CD4-positive, alpha-beta T cell treated with Interleukin-12 subunit alpha and Interleukin-12 subunit beta, for 1 hour (primary cell): ENCODE data around the gene CIITA.
"Not testable (repeated sequence)": the region's sequence is repeated elsewhere in the genome, so short reads cannot be mapped to it uniquely, and the experiment has no call there.

Experiments used
- DNase-seq: peaks from one replicate; pipeline ENCODE4 v3.0.0-alpha.2; 2020

CIITA gene, protein sequence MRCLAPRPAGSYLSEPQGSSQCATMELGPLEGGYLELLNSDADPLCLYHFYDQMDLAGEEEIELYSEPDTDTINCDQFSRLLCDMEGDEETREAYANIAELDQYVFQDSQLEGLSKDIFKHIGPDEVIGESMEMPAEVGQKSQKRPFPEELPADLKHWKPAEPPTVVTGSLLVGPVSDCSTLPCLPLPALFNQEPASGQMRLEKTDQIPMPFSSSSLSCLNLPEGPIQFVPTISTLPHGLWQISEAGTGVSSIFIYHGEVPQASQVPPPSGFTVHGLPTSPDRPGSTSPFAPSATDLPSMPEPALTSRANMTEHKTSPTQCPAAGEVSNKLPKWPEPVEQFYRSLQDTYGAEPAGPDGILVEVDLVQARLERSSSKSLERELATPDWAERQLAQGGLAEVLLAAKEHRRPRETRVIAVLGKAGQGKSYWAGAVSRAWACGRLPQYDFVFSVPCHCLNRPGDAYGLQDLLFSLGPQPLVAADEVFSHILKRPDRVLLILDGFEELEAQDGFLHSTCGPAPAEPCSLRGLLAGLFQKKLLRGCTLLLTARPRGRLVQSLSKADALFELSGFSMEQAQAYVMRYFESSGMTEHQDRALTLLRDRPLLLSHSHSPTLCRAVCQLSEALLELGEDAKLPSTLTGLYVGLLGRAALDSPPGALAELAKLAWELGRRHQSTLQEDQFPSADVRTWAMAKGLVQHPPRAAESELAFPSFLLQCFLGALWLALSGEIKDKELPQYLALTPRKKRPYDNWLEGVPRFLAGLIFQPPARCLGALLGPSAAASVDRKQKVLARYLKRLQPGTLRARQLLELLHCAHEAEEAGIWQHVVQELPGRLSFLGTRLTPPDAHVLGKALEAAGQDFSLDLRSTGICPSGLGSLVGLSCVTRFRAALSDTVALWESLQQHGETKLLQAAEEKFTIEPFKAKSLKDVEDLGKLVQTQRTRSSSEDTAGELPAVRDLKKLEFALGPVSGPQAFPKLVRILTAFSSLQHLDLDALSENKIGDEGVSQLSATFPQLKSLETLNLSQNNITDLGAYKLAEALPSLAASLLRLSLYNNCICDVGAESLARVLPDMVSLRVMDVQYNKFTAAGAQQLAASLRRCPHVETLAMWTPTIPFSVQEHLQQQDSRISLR

DNA sequence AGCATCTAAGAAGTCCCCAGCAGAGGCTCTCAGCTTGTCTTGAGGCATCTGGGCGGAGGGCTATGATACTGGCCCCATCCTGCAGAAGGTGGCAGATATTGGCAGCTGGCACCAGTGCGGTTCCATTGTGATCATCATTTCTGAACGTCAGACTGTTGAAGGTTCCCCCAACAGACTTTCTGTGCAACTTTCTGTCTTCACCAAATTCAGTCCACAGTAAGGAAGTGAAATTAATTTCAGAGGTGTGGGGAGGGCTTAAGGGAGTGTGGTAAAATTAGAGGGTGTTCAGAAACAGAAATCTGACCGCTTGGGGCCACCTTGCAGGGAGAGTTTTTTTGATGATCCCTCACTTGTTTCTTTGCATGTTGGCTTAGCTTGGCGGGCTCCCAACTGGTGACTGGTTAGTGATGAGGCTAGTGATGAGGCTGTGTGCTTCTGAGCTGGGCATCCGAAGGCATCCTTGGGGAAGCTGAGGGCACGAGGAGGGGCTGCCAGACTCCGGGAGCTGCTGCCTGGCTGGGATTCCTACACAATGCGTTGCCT, at the start of gene CIITA:
CIITA (plus strand) TSS at position 404 of the 543 bp plus-strand sequence; CDS start at position 533, 129 bp downstream.
- peak; percentile 72 for DNase-seq

DNA sequence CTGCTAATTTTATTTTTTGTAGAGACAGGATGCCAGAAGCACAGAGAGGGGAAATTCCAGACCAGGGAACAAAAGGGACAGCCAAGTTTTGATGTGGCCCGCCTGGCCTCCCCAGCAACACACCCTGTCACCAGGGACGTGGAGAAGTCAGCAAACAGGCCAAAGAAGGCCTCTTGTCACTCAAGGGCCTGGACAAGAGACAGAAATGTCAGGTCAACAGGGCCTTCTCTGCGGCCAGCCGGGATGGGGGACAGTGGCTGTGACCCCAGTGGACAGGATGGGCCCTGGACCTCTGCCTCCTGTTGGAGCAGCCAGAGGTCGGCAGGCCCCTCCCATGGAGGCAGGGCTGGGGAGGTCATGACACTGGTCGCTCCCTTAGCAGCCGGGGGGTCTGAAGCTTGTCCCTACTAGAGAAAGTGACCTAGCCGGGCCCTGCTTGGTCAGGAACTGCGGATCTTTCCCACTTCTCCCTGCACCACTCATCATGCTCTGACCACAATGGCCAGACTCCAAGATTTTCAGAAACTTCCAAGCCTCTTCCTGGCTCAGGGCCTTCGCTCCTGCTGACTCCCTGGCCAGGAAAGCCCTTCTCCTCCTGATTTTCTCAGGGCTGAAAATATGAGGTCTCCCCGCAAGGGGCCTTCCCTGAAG, 49.2 kb upstream of the CIITA start:
- DNase-seq = no peak

DNA sequence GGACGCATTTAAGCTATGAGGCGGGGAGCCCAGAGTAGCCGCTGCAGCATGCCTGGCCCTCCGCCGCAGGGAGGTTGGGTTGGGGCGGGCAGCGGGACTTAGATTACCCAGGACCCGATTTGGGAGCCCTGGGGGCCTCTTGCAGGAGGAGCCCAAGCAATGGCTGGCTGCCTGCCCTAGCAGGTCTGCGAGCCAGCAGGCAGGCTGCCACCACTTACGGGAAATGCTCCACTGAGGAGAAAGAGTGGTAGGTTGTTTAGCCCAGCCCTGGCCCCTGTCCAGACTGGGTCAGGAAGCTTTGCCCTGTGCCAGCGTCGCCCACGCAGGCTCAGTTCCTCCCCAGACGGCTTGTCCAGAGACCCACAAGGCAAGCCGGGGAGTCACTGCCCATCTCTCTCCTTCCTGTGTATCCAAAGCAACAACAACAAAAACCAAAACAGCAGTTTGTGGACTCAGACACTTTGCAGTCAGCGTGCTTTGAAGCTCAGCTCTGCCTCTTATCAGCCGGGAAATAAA, 48.1 kb upstream of the CIITA start:
- no peak for DNase-seq

DNA sequence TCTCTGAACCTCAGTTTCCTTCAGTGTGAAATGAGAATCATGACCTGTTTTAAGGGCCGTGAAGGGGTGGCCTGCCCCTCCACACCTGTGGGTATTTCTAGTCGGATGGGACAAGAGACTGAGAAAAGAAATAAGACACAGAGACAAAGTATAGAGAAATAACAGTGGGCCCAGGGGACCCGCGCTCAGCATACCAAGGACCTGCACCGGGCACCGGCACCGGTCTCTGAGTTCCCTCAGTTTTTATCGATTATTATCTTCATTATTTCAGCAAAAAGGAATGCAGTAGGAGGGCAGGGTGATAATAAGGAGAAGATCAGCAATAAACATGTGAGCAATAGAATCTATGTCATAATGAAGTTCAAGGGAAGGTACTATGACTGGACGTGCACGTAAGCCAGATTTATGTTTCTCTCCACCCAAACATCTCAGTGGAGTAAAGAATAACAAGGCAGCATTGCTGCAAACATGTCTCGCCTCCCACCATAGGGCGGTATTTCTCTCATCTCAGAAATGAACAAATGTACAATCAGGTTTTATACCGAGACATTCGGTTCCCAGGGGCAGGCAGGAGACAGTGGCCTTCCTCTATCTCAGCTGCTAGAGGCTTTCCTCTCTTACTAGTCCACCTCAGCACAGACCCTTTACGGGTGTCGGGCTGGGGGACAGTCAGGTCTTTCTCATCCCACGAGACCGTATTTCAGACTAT, 47.5 kb upstream of the CIITA start:
- not testable (repeated sequence) for DNase-seq

DNA sequence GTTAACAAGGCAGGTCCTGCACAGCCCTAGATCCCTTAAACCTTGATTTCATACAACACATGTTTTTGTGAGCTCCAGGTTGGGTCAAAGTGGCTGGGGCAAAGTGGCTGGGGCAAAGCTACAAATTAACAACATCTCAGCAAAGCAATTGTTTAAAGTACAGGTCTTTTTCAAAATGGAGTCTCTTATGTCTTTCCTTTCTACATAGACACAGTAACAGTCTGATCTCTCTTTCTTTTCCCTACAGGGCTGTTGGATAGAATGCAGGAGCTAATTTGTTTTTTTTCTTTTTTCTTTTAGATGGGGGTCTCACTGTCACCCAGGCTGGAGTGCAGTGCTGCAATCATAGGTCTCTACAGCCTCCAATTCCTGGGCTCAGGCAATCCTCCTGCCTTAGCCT, 46.8 kb upstream of the CIITA start:
- DNase-seq = not testable (repeated sequence)

DNA sequence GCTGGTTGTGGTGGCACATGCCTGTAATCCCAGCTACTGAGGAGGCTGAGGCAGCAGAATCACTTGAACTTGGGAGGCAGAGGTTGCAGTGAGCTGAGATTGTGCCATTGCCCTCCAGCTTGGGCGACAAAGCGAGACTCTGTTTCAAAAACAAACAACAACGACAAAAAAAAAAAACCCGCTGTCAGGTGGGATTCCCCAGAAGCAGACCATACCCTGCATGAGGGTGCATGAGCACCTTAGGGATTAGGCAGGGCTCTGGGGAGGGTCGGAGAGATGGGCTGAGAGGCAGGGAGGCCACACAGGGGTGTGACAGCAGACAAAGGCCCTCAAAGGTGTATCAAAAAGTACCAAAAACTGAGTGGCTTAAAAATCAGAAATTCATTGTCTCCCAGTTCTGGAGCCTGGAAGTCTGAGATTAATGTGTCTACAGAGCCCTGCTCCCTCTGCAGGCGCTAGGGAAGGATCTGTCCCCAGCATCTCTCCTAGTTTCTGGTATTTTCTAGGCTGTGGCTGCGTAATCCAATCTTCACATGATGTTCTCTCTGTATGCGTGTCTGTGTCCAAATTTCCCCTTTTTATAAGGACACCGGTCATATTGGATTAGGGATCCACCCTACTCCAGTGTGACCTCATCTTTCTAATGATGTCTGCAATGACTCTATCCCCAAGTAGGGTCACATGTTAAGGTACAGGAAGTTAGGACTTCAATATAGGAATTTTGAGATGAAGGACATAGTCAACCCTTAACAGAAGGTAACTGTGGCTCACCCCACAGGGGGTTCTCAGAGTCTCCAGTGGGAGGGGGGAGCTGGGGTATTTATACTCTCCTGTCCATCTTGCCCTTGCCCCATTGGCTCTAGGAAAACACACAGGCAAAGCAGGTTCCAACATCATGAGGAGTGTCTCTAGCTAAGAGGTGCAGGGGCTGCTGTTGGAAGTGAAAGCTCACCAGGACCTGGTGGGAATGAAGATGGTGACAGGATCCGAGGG, 44.8 kb upstream of the CIITA start:
- no peak for DNase-seq

DNA sequence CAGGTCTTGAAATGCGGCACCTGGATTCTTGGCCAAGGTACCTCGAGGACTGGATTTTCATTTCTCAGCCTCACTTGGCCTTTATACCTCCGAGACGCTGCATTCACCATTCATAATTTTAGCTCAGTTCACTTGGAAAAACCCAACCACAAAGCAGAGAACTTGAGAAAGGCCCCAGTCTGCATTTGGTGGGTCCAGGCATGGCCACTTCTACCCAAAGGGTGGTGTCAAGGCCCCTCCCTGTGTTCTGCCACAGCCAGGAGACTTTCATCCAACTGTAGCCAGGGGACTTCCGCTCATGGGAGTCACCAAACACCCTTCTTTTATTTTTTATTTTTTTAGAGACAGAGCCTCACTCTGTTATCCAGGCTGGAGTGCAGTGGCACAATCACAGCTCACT, 43.7 kb upstream of the CIITA start:
- DNase-seq = no peak

DNA sequence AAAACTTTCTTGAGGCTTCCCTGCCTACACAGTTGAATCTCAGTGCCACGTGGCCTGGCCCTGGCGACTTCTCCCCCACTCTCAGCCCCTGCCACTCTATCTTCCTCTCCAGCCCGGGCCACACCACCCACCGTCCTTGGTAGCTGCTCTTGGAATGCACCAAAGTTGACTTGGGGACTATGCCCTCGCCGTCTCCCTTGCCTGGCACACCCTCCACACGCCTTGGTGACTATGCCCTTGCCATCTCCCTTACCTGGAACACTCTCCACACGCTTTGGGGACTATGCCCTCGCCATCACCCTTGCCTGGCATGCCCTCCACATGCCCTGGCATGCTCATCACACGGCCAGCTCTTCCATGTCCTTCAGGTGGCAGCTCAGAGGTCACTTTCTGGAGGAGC, 42.9 kb upstream of the CIITA start:
- no peak for DNase-seq

DNA sequence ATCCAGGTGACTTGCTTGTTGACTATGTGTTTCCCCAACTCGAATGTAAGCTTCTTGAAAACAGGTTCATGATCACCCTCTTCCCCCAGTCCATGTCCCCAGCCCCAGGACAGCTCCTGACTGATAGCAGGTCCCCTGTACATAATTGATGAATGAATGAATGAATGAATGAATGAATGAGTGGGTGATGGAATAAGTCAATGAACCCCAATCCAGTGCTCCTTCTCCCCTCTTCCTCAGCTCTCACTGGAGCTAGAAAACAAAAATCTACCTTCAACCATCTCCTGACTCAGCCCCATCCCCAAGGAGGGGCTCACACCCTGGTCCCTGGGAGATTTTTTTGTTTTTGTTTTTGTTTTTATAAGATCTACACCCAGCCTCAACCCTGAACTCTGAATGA, 42.2 kb upstream of the CIITA start:
- no peak for DNase-seq

DNA sequence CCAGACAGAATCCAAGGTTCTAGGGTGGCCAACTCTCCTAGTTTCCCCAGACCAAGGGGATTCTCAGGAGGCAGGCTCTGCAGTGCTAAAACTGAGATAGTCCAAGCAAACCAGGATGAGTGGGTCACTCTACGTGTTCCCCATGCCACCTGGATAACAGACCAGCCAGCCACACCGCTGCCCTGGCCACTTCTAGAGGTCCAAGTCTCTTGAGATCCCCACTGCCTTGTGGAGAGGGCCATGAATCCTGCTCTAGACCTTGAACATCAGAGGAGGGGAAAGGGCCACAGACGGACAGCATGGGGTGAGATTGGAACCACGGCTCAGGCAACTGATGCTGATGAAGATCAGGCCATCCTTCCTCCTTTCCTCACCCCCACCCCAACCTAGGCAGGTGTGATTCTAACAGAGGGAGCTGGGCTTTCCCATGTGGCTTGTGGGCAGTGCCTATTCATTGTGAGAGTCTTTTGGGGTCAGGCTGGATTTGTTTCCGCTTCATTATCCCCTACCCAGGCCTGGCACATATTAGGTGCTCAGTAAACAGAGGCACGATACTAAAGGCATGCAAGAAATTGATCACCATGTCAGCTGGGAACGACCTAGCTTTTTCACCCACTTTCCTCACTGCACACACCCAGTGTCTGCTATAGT, 41.6 kb upstream of the CIITA start:
- no peak for DNase-seq

DNA sequence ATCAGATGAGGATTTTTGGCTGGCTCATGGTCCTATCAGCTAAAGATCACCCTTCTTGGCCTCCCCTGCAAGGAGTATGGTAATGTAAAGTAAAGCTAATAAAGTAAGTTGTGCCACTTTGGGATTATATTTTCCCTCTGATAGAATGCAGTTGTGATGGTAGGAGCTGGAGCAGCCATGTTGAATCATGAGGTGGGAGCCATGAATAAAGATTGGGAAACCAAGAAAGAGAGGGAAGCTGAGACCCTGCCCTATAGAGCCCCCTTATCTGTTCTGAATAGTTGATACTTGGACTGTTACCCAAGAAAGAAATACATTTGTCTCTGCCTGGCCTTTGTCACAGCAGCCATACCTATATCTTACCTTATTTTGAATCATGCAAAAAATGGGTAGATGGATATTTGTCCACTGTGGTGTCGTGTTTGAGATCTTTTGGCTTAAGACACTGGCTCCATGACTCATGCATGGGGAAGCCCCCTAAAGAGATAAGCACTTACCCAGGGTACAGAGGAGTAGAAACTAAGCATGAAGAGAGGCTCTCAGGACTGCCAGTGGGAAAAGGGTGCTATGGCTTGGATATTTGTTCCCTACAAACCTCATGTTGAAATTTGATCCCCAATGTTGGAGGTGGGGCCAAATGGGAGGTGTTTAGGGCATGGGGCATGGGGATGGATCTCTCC, 40.7 kb upstream of the CIITA start:
- no peak for DNase-seq

DNA sequence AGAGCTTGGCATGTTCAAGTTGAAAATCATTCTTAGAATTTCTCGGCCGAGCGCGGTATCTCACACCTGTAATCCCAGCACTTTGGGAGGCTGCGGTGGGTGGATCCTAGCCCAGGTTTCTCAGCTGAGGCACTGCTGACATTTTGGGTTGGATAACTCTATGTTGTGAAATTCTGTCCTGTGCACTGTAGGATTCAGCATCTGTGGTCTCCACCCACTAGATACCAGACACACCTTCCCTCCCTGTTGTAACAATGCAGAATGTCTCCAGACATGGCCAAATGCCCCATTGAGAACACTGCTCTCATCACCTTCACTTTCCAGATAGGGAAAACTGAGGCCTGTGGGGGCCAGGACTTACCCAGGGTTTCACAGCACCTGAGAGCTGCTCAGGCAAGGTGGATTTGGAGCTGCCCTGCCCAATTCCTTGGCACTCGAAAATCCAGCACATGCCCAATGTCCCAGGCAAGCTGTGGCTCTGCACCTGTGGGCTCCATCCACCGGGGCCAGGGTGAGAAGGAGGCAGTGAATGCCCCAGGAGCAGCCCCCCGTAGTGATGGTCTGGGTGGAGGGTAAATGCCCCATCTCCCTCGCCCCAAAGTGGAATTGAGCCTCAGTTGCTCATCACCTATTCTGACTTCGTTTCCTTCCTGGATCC, 38.3 kb upstream of the CIITA start:
- no peak for DNase-seq

DNA sequence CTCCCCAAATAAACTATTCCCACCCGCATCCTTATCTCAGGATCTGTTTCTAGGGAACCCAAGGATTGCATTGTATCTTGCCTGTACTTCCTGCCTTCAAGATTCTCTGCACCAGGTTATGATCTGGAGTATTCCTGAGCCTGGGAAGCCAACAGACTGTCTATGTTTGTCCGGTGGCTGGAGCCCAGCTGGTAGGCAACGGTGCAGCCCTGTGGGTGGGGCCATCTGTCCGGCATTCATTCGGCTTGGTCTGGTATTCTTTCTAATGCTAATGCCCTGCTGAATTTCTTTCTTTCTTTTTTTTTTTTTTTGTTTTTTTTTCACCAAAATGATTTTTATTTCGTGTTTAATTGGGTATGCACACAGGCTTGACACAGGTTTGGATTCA, 37.7 kb upstream of the CIITA start:
- DNase-seq = no peak

DNA sequence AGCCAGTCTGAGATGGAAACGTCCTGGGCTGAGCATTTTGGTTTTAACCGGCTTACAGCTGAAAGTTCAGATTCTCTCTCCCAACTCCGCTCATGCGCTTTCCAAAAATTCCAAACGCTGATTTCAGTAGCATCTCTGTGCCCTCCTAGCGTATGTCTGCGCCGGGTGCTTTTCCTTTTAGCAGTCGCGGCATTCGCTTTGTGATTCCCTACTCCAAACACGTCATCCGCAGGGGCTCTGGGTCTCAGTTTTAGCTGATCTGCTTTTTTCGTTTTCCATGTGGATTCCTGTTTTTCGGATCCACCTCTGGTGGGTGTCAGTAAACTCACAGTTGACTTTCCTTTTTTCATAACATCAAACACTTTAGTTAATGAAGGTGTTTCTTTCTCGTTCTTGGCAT, 36.3 kb upstream of the CIITA start:
- no peak for DNase-seq

DNA sequence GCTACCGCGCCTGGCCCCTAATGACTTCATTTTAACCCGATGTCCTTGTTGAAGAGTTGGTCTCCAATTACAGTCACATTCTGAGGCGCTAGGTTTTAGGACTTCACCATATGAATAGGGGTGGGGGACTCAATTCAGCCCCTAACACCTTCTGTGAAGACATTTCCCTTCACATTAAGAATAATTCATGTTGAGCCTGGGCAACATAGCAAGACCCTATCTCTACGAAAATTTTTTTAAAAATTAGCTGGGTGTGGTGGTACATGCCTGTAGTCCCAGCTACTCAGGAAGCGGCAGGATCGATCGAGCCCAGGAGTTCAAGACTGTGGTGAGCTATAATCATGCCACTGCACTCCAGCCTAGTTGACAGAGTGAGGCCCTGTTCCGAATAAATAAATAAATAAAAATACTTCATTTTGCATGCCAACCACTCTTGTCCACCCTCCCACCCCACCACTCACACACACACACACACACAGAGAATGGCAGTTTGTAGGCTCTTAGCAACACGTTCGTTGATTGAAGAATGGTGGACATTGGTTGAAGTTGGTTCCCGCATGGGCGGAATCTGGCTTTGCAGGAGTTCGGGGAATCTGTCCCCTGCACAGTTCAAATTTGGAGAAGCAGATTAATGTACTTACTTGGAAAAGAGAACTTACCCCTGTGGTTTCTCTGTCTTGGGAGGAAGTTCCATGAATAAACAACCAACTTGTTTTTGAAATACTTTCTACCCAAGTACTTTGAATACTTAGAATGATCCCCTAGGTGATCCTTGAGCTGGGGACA, 30.6 kb upstream of the CIITA start:
- DNase-seq = no peak

DNA sequence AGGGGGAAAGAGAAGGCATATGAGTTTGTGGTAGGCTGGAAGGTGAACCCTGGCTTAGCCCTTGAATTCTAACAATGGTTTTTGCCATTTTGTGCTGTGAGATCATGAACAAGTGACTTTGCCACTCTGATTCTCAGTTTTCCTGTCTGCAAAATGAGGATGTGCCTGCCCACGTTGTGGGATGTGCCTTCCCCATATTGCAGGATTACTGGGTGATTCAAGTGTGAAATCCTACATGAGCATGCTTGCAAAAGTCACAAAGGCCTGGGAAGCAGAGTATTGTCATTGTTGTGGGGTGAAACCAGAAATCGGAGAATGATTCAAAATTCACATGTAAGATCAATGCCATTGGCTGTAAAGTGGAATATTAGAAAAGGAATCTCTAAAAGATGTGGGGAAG, 29.8 kb upstream of the CIITA start:
- no peak for DNase-seq

DNA sequence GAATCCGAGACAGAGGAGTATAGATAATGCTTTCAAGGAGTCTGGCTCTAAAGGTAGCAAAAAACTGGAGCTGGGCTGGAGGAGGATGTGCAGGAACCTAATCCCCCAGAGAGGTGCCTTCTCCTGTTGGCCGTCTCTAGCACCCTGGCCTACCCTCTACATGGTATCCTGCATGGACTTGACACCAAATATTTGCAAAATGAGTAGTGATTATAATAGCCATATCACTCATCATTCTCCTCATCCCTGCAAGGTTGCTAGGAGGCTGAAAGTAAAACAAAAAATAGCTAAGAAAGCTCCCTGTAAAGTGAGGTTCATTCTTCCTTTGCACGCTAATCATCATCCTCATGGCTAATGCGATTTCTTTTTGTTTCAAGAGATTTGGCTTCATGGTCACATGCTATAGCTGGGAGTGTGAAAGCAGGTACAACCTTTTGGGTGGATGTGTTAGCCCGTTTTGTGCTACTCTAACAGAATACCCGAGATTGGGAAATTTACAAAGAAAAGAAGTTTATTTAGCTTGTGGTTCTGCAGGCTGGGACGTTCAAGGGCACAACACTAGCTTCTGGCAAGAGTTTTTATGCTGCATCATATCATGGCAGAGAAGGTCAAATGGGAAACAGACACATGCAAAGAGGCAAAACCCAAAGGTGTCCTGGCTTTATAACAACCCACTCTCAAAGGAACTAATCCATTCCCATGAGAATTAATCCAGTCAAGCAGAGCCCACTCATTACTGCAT, 27.1 kb upstream of the CIITA start:
- no peak for DNase-seq
